ENCODE results near the gene RER1.
A peak's percentile ranks its signal among the peaks of the same experiment; 100 is the strongest.
"Not testable (repeated sequence)": the region's sequence is repeated elsewhere in the genome, so short reads cannot be mapped to it uniquely, and the experiment has no call there.

Gene RER1

DNA sequence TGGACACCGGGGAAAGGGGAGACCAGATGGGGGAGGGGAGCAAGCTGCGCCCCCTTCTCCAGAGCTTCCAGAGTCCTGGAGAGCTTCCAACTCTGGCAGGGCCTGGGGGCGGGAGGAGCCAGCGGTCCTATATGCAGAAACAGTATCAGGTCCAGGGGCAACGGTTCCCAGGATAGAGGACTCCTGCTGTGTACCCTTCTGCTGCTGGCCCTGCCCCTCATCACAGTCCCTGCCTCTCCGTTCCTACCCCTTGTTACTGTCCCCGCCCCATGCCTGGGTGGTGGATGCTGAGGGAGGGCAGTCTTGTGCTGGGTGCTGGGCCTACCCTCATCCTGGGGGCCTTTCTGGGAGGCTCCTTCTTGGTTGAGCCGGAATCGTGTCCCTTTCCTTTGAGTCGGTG is 39.9 kb downstream of the RER1 start:
- DNase-seq, result no peak

GRCh38 chr1:2432441-2432844 is 40.8 kb downstream of the RER1 start:
- no peak for DNase-seq

- DNase-seq, result no peak
Observed at GRCh38 chr1:2433196-2433595, 41.6 kb downstream of the RER1 start.

- no peak for DNase-seq
Observed at GRCh38 chr1:2433936-2434655, 42.5 kb downstream of the RER1 start.

- DNase-seq, result no peak
Observed at GRCh38 chr1:2435091-2435490, 43.5 kb downstream of the RER1 start.

DNA sequence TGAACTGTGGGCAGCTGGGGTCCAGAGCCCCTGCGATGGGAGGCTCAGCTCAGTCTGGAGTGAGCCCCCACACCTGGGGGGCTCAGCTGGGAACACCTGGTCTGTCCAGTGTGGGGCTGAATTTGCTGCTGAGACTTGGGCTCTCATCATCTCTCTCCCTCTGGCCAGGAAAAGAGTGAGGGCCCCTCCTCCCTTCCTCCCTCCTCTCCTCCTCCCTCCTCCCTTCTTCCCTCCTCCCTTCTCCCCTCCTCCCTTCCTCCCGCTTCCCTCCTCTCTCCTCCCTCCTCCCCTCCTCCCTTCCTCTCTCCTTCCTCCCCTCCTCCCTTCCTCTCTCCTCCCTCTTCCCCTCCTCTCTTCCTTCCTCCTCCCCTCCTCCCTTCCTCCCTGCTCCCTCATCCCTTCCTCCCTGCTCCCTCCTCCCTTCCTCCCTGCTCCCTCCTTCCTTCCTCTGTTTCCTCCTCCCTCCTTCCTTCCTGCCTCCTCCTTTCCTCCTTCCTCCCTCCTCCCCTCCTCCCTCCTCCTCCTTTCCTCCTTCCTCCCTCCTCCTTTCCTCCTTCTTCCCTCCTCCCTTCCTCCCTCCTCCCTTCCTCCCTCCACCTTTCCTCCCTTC is 44.2 kb downstream of the RER1 start:
- DNase-seq, result no peak

GRCh38 chr1:2436876-2437275 is 45.2 kb downstream of the RER1 start:
- no peak for DNase-seq

- no peak for DNase-seq
Observed at GRCh38 chr1:2437617-2438016, 46.0 kb downstream of the RER1 start.

GRCh38 chr1:2438038-2438437 is 46.4 kb downstream of the RER1 start:
- no peak for DNase-seq

- DNase-seq, result no peak
Observed at GRCh38 chr1:2438641-2439040, 47.0 kb downstream of the RER1 start.

GRCh38 chr1:2439369-2439768 is 47.7 kb downstream of the RER1 start:
- DNase-seq, result no peak

DNA sequence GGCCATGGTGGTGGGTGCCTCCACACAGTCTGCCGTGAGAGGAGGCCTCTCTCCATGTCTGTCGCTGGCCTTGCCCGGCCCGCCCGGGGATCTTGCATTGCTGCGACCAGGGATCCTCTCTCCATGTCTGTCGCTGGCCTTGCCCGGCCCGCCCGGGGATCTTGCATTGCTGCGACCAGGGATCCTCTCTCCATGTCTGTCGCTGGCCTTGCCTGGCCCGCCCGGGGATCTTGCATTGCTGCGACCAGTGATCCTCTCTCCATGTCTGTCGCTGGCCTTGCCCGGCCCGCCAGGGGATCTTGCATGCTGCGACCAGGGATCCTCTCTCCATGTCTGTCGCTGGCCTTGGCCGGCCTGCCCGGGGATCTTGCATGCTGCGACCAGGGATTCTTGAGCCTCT is 48.7 kb downstream of the RER1 start:
- DNase-seq, result not testable (repeated sequence)

- DNase-seq, result no peak
Observed at GRCh38 chr1:2441746-2442145, 50.1 kb downstream of the RER1 start.

DNA sequence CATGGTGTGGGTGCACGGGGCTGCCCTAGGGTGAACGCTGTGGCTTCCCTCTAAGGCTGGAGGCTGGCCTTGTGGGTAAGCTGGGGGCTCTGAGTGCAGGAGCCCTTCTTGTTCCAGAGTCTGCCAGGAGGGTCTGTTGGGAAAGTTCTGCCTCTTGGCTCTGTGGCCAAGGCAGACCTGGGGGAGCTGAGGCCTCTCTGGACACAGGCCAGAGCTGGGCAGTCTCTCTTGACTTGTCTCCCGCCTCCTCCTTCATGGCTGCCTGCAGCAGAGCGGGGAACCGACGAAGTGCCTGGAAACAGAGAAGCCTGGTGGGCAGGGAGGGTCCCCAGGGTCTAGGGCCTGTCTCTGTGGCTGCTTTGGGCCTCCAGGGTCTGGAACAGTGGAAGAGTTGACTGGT is 51.0 kb downstream of the RER1 start:
- no peak for DNase-seq

- DNase-seq, result no peak
Observed at GRCh38 chr1:2443277-2444137, 51.9 kb downstream of the RER1 start.

GRCh38 chr1:2444138-2444591 is 52.5 kb downstream of the RER1 start:
- no peak for DNase-seq

GRCh38 chr1:2445162-2445822 is 53.7 kb downstream of the RER1 start:
- DNase-seq, result no peak

GRCh38 chr1:2445823-2446215 is 54.2 kb downstream of the RER1 start:
- no peak for DNase-seq

DNA sequence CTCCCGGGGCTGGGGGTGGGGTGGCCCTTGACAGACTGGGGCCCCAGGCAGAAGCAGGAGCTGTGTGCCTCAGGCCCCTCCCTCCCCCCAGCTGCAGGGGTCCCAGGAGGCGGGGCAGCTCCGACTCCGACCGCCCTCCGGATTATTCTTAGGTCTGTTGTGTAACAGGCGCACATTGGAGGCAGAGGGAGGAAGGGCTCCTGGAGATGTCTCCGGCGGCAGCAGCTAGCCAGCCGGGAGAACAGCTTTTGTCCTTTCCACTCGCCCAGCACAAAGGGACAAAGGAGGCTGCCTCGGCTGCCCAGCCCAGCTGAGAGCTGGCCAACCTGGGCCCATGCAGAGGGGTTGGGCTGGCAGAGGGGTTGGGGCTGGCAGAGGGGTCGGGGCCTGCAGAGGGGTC is 54.8 kb downstream of the RER1 start:
- peak; percentile 17 for DNase-seq

DNA sequence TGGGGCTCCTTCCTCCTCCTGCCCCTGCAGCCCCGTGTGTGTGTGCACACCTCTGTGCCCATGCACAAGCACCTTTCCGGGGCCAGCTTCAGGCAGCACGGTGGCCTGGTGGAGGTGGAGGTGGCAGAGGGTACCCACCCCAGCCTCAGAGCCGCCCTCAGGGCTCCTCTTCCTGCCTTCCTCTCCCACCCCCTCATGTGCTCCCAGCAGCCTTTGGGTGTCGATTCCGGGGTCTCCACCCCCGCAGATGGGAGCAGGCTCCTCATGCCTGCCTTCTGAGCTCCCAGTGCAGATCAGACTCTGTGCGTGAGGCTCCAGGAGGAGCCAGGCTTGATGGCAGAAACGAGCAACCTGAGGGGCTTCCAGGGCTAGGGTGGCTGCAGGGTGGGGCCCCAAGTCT is 55.2 kb downstream of the RER1 start:
- no peak for DNase-seq

GRCh38 chr1:2447276-2448097 is 55.8 kb downstream of the RER1 start:
- DNase-seq, result no peak

DNA sequence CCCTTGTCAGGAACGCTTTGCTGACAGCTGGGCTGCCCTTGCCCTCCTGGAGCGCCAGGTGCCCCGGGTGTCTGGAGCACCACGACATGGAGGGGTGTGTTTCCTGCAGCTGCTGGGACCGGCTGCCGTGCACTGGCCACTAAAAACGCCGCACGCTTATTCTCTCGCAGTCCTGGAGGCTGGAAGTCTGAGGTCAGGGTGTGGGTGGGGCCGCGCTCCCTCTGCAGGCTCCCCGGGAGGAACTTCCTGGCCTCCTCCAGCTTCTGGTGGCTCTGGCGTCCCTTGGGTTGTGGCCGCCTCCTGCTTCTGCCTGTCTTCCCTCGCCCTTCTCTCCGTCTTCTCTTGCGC is 56.4 kb downstream of the RER1 start:
- DNase-seq, result no peak

Measured in fibroblast of skin of right quadriceps (primary cell).